Measurements from ENCODE around the gene EML6.

EML6 gene

DNA sequence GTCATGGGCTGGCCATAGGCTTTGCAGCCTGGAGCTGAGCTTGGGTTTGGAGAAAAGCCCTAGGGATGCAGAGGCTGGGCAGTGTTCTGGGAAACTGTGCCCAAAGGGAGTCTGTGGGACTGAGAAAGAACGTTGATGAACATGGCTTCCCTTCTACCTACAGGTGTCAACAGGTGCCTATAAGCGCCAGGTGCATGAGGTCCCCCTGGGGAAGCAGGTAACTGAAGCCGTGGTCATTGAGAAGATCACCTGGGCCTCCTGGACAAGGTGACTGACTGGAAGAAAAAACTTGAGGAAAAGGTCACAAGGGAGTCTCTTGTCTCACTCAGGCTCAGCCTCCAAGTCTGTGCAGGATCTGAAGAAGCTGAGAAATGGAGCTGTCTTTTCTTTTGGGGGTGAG lies 243.4 kb downstream of the EML6 start:
- Mint-ChIP-seq H3K27ac (peak overlapping the region; percentile 7), H3K4me3 (no peak overlapping the region), H3K27me3 (ENCODE audit: low read depth) (no peaks in the 10 kb centered on the region), H3K4me1 (ENCODE audit: low read depth) (peaks cover 22% of the 10 kb centered on the region), H3K9me3 (no peaks in the 10 kb centered on the region), H3K36me3 (ENCODE audit: low read depth) (peaks cover 5% of the 10 kb centered on the region)

GRCh38 chr2:54967269-54967668 lies 243.8 kb downstream of the EML6 start:
- no peaks in the 10 kb centered on the region for H3K27me3 Mint-ChIP-seq (ENCODE audit: low read depth)
- peaks cover 22% of the 10 kb centered on the region for H3K4me1 Mint-ChIP-seq (ENCODE audit: low read depth)
- peaks cover 5% of the 10 kb centered on the region for H3K36me3 Mint-ChIP-seq (ENCODE audit: low read depth)
- H3K4me3 Mint-ChIP-seq, result no peak overlapping the region
- H3K27ac Mint-ChIP-seq, result no peak overlapping the region
- H3K9me3 Mint-ChIP-seq, result no peaks in the 10 kb centered on the region

DNA sequence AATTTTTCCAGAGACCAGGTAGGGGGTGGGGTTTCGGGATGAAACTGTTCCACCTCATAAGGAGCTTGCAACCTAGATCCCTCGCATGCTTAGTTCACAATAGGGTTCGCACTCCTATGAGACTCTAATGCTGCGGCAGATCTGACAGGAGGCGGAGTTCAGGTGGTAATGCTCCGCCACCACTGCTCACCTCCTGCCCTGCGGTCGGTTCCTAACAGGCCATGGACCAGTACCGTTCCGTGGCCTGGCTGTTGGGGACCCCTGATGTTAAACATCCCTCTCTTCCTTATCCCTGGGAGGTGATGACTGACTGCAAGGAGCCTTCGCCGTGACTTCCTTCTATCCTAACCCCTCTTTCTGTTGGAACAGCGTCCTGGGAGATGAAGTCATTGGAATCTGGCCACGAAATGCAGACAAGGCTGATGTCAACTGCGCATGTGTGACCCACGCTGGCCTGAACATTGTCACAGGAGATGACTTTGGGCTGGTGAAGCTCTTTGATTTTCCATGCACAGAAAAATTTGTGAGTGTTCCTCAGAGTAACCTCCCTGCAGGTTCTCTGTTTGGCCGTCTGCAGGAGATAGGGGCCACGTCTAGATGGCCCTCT lies 244.4 kb downstream of the EML6 start:
- Mint-ChIP-seq H3K9me3 (no peaks in the 10 kb centered on the region), H3K27ac (no peak overlapping the region), H3K4me1 (ENCODE audit: low read depth) (peaks cover 22% of the 10 kb centered on the region), H3K36me3 (ENCODE audit: low read depth) (peaks cover 5% of the 10 kb centered on the region), H3K27me3 (ENCODE audit: low read depth) (no peaks in the 10 kb centered on the region), H3K4me3 (no peak overlapping the region)

- no peak overlapping the region for H3K4me3 Mint-ChIP-seq
- no peak overlapping the region for H3K27ac Mint-ChIP-seq
- H3K36me3 Mint-ChIP-seq (ENCODE audit: low read depth), result peaks cover 5% of the 10 kb centered on the region
- H3K9me3 Mint-ChIP-seq, result no peaks in the 10 kb centered on the region
- peaks cover 22% of the 10 kb centered on the region for H3K4me1 Mint-ChIP-seq (ENCODE audit: low read depth)
- H3K27me3 Mint-ChIP-seq (ENCODE audit: low read depth), result no peaks in the 10 kb centered on the region
Measured at GRCh38 chr2:54968561-54969218, 245.2 kb downstream of the EML6 start.

- H3K36me3 Mint-ChIP-seq (ENCODE audit: low read depth), result peaks cover 5% of the 10 kb centered on the region
- no peaks in the 10 kb centered on the region for H3K27me3 Mint-ChIP-seq (ENCODE audit: low read depth)
- no peaks in the 10 kb centered on the region for H3K9me3 Mint-ChIP-seq
- H3K4me3 Mint-ChIP-seq, result no peak overlapping the region
- H3K27ac Mint-ChIP-seq, result no peak overlapping the region
- peaks cover 20% of the 10 kb centered on the region for H3K4me1 Mint-ChIP-seq (ENCODE audit: low read depth)
Measured at GRCh38 chr2:54969295-54969939, 246.0 kb downstream of the EML6 start.

DNA sequence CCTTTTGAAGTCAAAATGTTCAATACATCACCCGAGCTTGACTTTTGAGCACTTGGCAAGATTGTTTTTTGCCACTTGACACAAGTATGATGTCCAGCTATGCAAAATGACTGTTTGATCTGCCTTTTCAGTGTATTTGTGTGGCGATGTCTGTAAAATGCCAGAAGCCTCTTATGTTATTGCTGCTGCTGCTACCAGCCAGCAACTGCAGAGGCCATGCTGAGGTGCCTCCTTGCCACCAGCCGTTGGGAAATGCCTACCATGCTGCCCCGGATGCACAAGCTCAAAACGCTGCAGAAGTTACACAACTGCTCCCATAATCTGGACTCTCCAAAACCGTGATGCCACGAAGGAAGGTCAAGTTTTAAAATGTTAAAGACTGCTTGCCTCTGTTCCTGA lies 246.5 kb downstream of the EML6 start:
- peaks cover 5% of the 10 kb centered on the region for H3K36me3 Mint-ChIP-seq (ENCODE audit: low read depth)

DNA sequence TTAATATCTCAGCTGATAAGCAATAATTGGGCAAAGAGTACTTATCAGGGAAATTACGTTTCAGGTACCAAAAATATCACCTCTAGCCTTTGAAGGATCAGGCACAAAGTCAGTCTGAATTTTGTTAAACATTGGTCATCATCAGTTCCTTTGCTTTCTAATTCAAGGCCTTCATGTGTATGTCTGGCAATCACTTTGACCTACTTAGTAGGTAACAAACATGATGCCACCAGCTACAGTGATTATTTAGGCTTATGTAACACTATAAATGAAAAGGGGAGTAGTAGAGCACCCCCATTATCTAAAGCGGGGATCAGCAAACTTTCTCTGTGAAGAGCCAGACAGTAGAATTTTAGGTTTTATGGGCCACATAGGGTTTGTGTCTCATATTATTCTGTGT lies 251.7 kb downstream of the EML6 start:
- Mint-ChIP-seq H3K27me3 (ENCODE audit: low read depth) (no peaks in the 10 kb centered on the region), H3K9me3 (no peaks in the 10 kb centered on the region), H3K4me3 (no peak overlapping the region), H3K4me1 (ENCODE audit: low read depth) (peaks cover 13% of the 10 kb centered on the region), H3K36me3 (ENCODE audit: low read depth) (peaks cover 4% of the 10 kb centered on the region), H3K27ac (no peak overlapping the region)

More for the DNA sequence above, 246.5 kb downstream of the EML6 start:
- Mint-ChIP-seq H3K4me3 (no peak overlapping the region), H3K27me3 (ENCODE audit: low read depth) (no peaks in the 10 kb centered on the region), H3K9me3 (no peaks in the 10 kb centered on the region), H3K27ac (no peak overlapping the region), H3K4me1 (ENCODE audit: low read depth) (peaks cover 17% of the 10 kb centered on the region)

GRCh38 chr2:54975598-54976492 lies 252.4 kb downstream of the EML6 start:
- Mint-ChIP-seq H3K27me3 (ENCODE audit: low read depth) (no peaks in the 10 kb centered on the region), H3K4me1 (ENCODE audit: low read depth) (peaks cover 16% of the 10 kb centered on the region), H3K36me3 (ENCODE audit: low read depth) (peaks cover 8% of the 10 kb centered on the region), H3K27ac (no peak overlapping the region), H3K9me3 (no peaks in the 10 kb centered on the region), H3K4me3 (no peak overlapping the region)

DNA sequence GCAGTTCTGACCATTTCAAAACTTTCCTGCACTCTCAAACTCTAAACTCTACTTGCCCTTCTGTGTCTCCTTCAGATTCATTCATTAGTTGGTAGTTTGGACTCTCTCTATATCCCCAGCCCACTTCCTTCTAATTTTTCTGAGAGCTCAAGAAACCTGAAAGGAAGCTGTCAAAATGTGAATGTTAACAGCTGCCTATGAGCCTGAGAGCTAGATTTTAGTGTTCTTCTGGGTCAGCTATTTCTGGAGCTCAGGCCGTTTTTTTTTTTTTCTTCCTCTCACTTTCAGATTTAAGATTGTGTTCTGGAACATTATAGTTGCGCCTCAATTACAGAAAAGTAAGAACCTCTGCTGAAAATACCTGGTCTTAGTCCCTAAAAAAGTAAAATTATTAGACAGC lies 253.7 kb downstream of the EML6 start:
- Mint-ChIP-seq H3K4me3 (no peak overlapping the region), H3K36me3 (ENCODE audit: low read depth) (peaks cover 11% of the 10 kb centered on the region), H3K27me3 (ENCODE audit: low read depth) (no peaks in the 10 kb centered on the region), H3K27ac (no peak overlapping the region), H3K9me3 (no peaks in the 10 kb centered on the region), H3K4me1 (ENCODE audit: low read depth) (peaks cover 16% of the 10 kb centered on the region)

GRCh38 chr2:54979321-54980044 lies 256.0 kb downstream of the EML6 start:
- Mint-ChIP-seq H3K27me3 (ENCODE audit: low read depth) (no peaks in the 10 kb centered on the region), H3K36me3 (ENCODE audit: low read depth) (peaks cover 15% of the 10 kb centered on the region), H3K4me3 (no peak overlapping the region), H3K4me1 (ENCODE audit: low read depth) (peaks cover 24% of the 10 kb centered on the region), H3K27ac (no peak overlapping the region), H3K9me3 (no peaks in the 10 kb centered on the region)

DNA sequence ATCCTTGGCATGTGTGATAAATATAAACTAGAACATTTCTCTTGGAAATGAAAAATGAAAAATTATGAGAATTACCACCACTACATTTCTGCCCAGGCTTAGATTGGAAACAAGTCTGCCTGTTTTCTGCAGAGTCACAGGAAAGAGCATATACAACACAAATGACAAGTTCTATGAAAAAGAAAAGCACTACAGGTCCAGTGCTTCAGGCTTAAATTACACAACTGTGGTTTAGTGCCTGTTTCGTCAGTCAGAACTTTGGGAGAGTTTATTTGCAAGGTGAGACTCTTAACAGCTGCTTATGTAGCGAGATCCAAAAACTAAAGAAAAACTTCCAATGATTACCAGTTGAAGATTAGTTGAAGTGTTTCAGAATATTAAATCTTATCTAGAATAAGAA lies 257.9 kb downstream of the EML6 start:
- Mint-ChIP-seq H3K4me1 (ENCODE audit: low read depth) (peaks cover 22% of the 10 kb centered on the region), H3K4me3 (no peak overlapping the region), H3K27me3 (ENCODE audit: low read depth) (no peaks in the 10 kb centered on the region), H3K9me3 (no peaks in the 10 kb centered on the region), H3K27ac (no peak overlapping the region), H3K36me3 (ENCODE audit: low read depth) (peaks cover 19% of the 10 kb centered on the region)

DNA sequence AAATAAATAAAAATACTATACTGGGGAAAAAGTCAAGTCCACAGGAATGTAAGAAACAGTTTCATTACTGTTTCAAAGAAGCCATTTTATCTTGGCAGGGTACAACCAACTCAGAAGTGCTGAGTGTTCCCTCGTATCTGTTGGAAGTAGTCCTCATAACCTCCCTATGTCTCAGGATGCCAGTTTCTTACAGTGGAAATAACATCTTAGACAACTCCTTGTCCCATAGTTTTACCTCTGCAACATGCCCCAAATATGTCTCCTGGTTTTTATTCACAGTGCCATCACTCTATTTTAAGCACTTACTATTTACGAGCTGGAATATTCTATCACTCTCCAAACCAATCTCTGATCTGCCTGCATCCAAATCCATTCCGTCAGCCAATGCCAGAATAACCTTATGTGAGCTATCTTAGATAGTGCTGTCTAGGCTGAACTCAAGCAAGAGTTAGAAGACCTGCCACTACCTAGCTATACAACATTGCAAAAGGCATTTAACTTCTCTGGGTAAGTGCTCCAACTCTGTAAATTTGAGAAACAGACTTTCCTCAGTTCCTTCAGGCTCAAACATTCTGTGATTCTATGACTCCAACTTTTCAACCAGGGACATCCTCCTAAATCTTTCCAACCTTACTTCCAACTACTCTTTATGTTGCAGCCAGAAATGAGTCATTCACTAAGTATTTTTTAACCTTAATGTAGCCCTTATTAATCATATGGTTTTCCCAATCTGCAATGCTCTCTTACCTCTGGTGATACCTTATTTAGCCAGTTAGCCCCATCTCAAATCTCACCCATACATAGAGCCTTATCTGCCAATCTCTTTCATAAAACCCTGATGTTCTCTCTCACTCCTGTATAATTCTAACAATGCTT lies 260.1 kb downstream of the EML6 start:
- H3K9me3 Mint-ChIP-seq, result no peaks in the 10 kb centered on the region
- H3K27ac Mint-ChIP-seq, result no peak overlapping the region
- H3K36me3 Mint-ChIP-seq (ENCODE audit: low read depth), result peaks cover 23% of the 10 kb centered on the region
- H3K27me3 Mint-ChIP-seq (ENCODE audit: low read depth), result no peaks in the 10 kb centered on the region
- no peak overlapping the region for H3K4me3 Mint-ChIP-seq
- peaks cover 11% of the 10 kb centered on the region for H3K4me1 Mint-ChIP-seq (ENCODE audit: low read depth)

DNA sequence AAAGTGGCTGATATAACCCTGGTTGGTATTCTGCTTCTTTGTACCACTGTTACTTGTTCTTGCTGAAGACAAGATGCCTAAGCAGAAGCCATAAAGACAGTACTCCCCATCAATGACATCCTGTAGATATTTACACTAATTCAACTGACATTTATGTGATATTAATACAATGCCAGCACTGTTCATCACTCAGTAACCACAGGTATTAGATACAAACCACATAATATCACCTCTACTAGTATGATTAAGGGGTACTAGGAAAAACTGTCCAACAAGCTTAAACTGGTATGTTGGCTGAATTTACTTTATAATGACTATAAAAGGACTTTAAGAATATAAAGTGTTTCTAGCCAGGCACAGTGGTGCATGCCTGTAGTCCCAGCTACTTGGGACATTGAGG lies 261.0 kb downstream of the EML6 start:
- Mint-ChIP-seq H3K9me3 (no peaks in the 10 kb centered on the region), H3K27ac (no peak overlapping the region), H3K27me3 (ENCODE audit: low read depth) (no peaks in the 10 kb centered on the region), H3K4me1 (ENCODE audit: low read depth) (peaks cover 11% of the 10 kb centered on the region), H3K36me3 (ENCODE audit: low read depth) (peaks cover 23% of the 10 kb centered on the region), H3K4me3 (no peak overlapping the region)

Measured in T-helper 1 cell treated with Interleukin-12 subunit alpha and Interleukin-12 subunit beta and Interleukin-4 antibody, amounts not matched to agents 30 μg/mL and 1 μg/mL, for 36 hours (primary cell).